Naive thymus-derived CD4-positive, alpha-beta T cell (primary cell): ENCODE results near the gene TNFSF4. TPM values are rescaled to one million over a fixed set of nuclear protein-coding genes. Genes with fewer than 3 reads are reported as not detected.

Source experiments
- ATAC-seq: fragments of 150-1000 bp; cut with Tn5 transposase; 2 replicates; pipeline ENCODE4 v1.10.0; 2021; ENCODE audit warnings: mild to moderate bottlenecking, moderate library complexity
- CTCF ChIA-PET: fragments of 350-600 bp; sonication (Branson Sonifier 250); formaldehyde crosslinking; loops from one replicate; lab custom pipeline; 2021; ENCODE audit warnings: antibody characterized with exemption; lab: Charles Lee
- POLR2A ChIA-PET: fragments of 350-600 bp; sonication (Branson Sonifier 250); formaldehyde crosslinking; loops from one replicate; lab custom pipeline; 2021; ENCODE audit warnings: antibody characterized with exemption, inconsistent platforms; lab: Charles Lee
- DNase-seq, 9 donors: peaks; one replicate each; pipeline versions ENCODE4 v3.0.0 to v3.0.0-alpha.2; 2020 to 2022; ENCODE audit warnings: mixed read lengths in 1 of 9
- H3K27ac ChIP-seq: one replicate; pipeline ENCODE4 v1.7.0; 2013; ENCODE audit warnings: mild to moderate bottlenecking, low read depth, low read length, moderate library complexity
- H3K27me3 ChIP-seq, 2 donors: one replicate each; pipeline ENCODE4 v1.7.0; 2013; ENCODE audit warnings: low read length in 2 of 2, mild to moderate bottlenecking in 2 of 2, moderate library complexity in 2 of 2; ENCODE audit not compliant: control insufficient read depth in 2 of 2, insufficient read depth in 2 of 2
- H3K36me3 ChIP-seq, 3 experiments: 1 replicate in 2 of 3; 2 replicates in 1 of 3; pipeline ENCODE4 v1.7.0; 2013; ENCODE audit warnings: low read length in 3 of 3, mild to moderate bottlenecking in 3 of 3, moderate library complexity in 1 of 3; ENCODE audit not compliant: insufficient read depth in 3 of 3, control insufficient read depth in 2 of 3
- H3K4me1 ChIP-seq, 2 donors: one replicate each; pipeline ENCODE4 v1.7.0; 2013; ENCODE audit warnings: low read length in 2 of 2, mild to moderate bottlenecking in 2 of 2, moderate library complexity in 1 of 2; ENCODE audit not compliant: control insufficient read depth in 2 of 2, insufficient read depth in 2 of 2
- H3K4me3 ChIP-seq: 2 replicates; pipeline ENCODE4 v1.7.0; 2013; ENCODE audit warnings: mild to moderate bottlenecking, low read length
- H3K9me3 ChIP-seq, 3 experiments: 1 replicate in 2 of 3; 2 replicates in 1 of 3; pipeline ENCODE4 v1.7.0; 2013; ENCODE audit warnings: low read length in 3 of 3; ENCODE audit not compliant: control insufficient read depth in 2 of 3
- H3K27ac Mint-ChIP-seq, 9 donors: one replicate each; pipeline ENCODE4 v1.8.0; 2020 to 2022; ENCODE audit warnings: mixed read lengths in 9 of 9, mild to moderate bottlenecking in 8 of 9, moderate library complexity in 5 of 9, inconsistent platforms in 2 of 9
- H3K27me3 Mint-ChIP-seq, 5 donors: one replicate each; pipeline ENCODE4 v1.8.0; 2021 to 2022; ENCODE audit warnings: mixed read lengths in 5 of 5, mild to moderate bottlenecking in 1 of 5
- H3K36me3 Mint-ChIP-seq, 5 donors: one replicate each; pipeline ENCODE4 v1.8.0; 2020 to 2022; ENCODE audit warnings: mixed read lengths in 5 of 5, mild to moderate bottlenecking in 3 of 5, inconsistent platforms in 1 of 5
- H3K4me1 Mint-ChIP-seq, 7 donors: one replicate each; pipeline ENCODE4 v1.8.0; 2020 to 2022; ENCODE audit warnings: mixed read lengths in 7 of 7, mild to moderate bottlenecking in 3 of 7, inconsistent platforms in 1 of 7
- H3K4me3 Mint-ChIP-seq, 10 donors: one replicate each; pipeline ENCODE4 v1.8.0; 2020 to 2022; ENCODE audit warnings: mild to moderate bottlenecking in 10 of 10, mixed read lengths in 10 of 10, moderate library complexity in 6 of 10, inconsistent platforms in 2 of 10
- H3K9me3 Mint-ChIP-seq, 11 donors: one replicate each; pipeline ENCODE4 v1.8.0; 2020 to 2022; ENCODE audit warnings: mixed read lengths in 11 of 11, mild to moderate bottlenecking in 4 of 11, inconsistent platforms in 1 of 11, moderate library complexity in 1 of 11
- intact Hi-C, 2 donors: fragments of 100-400 bp; cut with micrococcal nuclease; formaldehyde crosslinking; loops; one replicate each; pipeline ENCODE4 v1.15.1; 2023
- polyA plus RNA-seq, 2 donors: library from polyadenylated mRNA; unstranded; fragments of 300-500 nt; fragmentation: Illumina TruSeq; gene quantifications; one replicate each; pipeline ENCODE4 v1.2.3, GENCODE V29; 2021
- total RNA-seq, 6 experiments: library from RNA in 5 of 6; stranded (reverse) in 5 of 6; gene quantifications; 1 replicate in 5 of 6; 2 replicates in 1 of 6; pipeline ENCODE4 v1.2.3 and lab custom pipeline; 2021 to 2026

Gene TNFSF4
- total and polyA plus RNA-seq, 7 experiments from 2014 or later = 0.08 to 2.3 (median 1.7) TPM

DNA sequence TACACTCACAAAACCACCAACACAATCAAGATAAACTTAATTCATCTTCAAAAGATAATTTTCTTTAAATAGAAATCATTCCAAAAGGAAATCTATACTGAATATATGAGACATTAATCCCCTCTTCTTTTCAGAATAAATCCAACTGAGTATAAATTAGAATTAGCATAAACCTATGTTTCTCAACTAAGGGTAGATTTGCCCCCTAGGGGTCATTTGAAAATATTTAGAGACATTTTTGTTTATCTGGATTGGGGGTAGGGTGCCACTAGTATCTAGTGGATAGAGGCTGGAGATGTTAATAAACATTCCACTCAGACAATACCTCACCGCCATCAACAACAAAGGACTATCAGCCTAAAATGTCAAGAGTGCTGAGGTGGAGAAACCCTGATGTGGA, 6.5 kb upstream of the TNFSF4 start:
- CTCF ChIA-PET = interaction anchor here (0.7 kb wide), 1 partner anchor 469 kb away, joined by 3 read pairs; no protein-coding TSS in a partner anchor
- DNase-seq = no peak
- no peaks in the 10 kb centered on the region for H3K4me1 ChIP-seq

DNA sequence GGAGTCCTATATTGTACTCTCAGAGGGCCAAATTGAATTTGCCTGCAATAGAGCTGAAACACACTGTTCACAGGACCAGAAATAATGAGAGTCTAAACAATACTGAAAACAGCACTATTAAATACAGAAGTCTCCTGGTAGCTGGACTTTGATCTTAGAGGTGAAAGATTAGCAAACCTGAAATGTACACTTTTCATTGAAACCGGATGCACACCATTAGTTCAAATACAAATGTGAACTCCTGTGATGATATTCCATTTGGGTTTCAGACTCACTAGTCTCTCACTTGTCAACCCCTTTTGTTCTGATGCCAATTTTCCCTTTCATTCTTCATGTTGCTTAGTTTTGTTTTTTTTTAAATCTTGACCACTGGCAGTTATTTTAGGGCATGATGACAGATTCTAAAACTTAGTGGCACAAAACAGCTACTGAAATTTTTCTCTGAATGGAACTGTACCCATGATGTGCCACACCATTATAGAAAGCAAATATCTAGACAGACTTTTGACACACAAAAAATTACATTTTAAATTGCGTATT, 5.9 kb upstream of the TNFSF4 start:
- no peaks in the 10 kb centered on the region for H3K27me3 ChIP-seq
- H3K36me3 Mint-ChIP-seq = peaks cover 0 to 1% (median 0%) of the 10 kb centered on the region in 5 donors
- CTCF ChIA-PET = interaction anchor here (0.7 to 1.3 kb wide), 2 partner anchors 11 to 469 kb away, joined by 3 read pairs; no protein-coding TSS in a partner anchor
- POLR2A ChIA-PET = no interaction called here
- intact Hi-C loops = no loop called here
- H3K27ac ChIP-seq = no peak overlapping the region
- H3K4me3 Mint-ChIP-seq = no peak overlapping the region
- DNase-seq = no peak
- peaks cover 0 to 29% (median 0%) of the 10 kb centered on the region in 5 donors for H3K27me3 Mint-ChIP-seq
- H3K4me3 ChIP-seq = no peak overlapping the region
- H3K4me1 Mint-ChIP-seq = peaks cover 0 to 9% (median 6%) of the 10 kb centered on the region in 7 donors
- H3K9me3 Mint-ChIP-seq = no peaks in the 10 kb centered on the region
- H3K27ac Mint-ChIP-seq = no peak overlapping the region
- ATAC-seq = no peak
- H3K9me3 ChIP-seq = no peaks in the 10 kb centered on the region
- H3K36me3 ChIP-seq = no peaks in the 10 kb centered on the region
- no peaks in the 10 kb centered on the region for H3K4me1 ChIP-seq

More for the DNA sequence above, 6.5 kb upstream of the TNFSF4 start:
- Mint-ChIP-seq H3K27ac (no peak overlapping the region), H3K4me3 (no peak overlapping the region), H3K9me3 (no peaks in the 10 kb centered on the region), H3K4me1 (peaks cover 0 to 9% (median 6%) of the 10 kb centered on the region in 7 donors), H3K36me3 (peaks cover 0 to 6% (median 0%) of the 10 kb centered on the region in 5 donors), H3K27me3 (peaks cover 0 to 32% (median 0%) of the 10 kb centered on the region in 5 donors)
- H3K4me3 ChIP-seq = no peak overlapping the region
- H3K9me3 ChIP-seq = no peaks in the 10 kb centered on the region
- intact Hi-C loops = no loop called here
- H3K27me3 ChIP-seq = no peaks in the 10 kb centered on the region
- no peaks in the 10 kb centered on the region for H3K36me3 ChIP-seq
- POLR2A ChIA-PET = interaction anchor here (0.5 to 0.6 kb wide), 2 partner anchors 196 to 569 kb away, joined by 3 to 4 read pairs; no protein-coding TSS in a partner anchor
- no peak overlapping the region for H3K27ac ChIP-seq
- no peak for ATAC-seq

DNA sequence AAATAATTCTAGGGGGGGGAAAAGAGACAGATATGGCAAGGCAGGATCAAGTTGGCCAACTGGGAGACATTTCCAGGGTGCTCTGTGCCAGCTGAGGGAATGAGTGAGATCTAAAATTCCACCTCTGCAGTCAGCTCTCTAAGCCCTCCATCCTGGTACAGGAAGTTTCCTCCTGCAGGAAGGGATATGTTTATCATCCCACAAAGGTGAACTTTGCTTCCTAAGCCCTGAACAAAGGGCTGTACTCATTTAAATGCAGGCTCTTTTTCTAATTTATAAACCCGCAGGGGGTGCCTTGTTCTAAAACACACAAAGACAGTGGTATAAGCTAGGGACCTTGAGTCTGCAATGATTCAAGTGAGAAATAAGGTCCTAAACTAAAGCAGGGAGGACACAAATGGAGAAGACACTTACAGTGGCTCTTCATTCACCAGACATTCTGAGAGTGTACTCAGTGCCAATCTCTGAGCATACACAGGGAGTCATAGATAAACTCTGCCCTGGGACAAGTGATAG, 3.6 kb upstream of the TNFSF4 start:
- ATAC-seq = no peak
- Mint-ChIP-seq H3K9me3 (no peaks in the 10 kb centered on the region), H3K4me3 (no peak overlapping the region), H3K27ac (peak overlapping the region in 5 of 9 donors; percentile 58 to 83 (median 65)), H3K36me3 (no peaks in the 10 kb centered on the region), H3K27me3 (peaks cover 0 to 33% (median 0%) of the 10 kb centered on the region in 5 donors), H3K4me1 (peaks cover 17 to 28% (median 26%) of the 10 kb centered on the region in 7 donors)
- intact Hi-C loops = no loop called here
- no peak overlapping the region for H3K27ac ChIP-seq
- H3K4me3 ChIP-seq = no peak overlapping the region
- peaks cover 14% of the 10 kb centered on the region in 2 donors for H3K4me1 ChIP-seq
- DNase-seq = no peak
- no peaks in the 10 kb centered on the region for H3K36me3 ChIP-seq
- no peaks in the 10 kb centered on the region for H3K27me3 ChIP-seq
- ChIA-PET POLR2A (interaction anchor here (0.6 kb wide), 1 partner anchor 1479 kb away, joined by 3 read pairs; no protein-coding TSS in a partner anchor), CTCF (no interaction called here)
- no peaks in the 10 kb centered on the region for H3K9me3 ChIP-seq

DNA sequence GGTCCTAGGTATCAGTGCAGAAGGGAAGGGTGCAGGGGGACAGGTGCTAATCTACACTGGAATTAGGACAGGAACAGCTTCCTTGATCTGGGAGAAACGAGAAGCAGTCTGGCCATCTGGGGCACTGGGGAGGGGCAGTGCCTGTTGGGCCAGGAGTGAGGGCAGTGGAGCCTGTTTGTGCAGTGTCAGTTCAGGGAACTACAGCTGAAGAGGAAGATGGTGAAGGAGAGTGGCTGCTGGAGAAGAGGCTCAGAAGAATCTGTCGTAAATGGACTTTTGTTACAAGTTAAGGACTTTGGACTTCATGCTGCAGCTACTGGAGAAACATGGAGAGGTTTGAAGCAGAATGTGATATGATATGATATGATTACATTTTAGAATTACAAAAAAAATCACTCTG, 3.2 kb upstream of the TNFSF4 start:
- Histone ChIP-seq H3K36me3 (no peaks in the 10 kb centered on the region), H3K4me1 (peaks cover 19% of the 10 kb centered on the region in 2 donors), H3K9me3 (no peaks in the 10 kb centered on the region), H3K4me3 (no peak overlapping the region), H3K27me3 (no peaks in the 10 kb centered on the region), H3K27ac (no peak overlapping the region)
- Mint-ChIP-seq H3K9me3 (no peaks in the 10 kb centered on the region), H3K4me1 (peaks cover 22 to 33% (median 31%) of the 10 kb centered on the region in 7 donors), H3K27me3 (peaks cover 0 to 33% (median 0%) of the 10 kb centered on the region in 5 donors), H3K4me3 (no peak overlapping the region), H3K27ac (peak overlapping the region in 4 of 9 donors; percentile 58 to 83 (median 67)), H3K36me3 (no peaks in the 10 kb centered on the region)
- no peak for ATAC-seq
- ChIA-PET CTCF (interaction anchor here (1.1 to 1.5 kb wide), 2 partner anchors 465 to 467 kb away, joined by 3 read pairs; no protein-coding TSS in a partner anchor), POLR2A (interaction anchor here (0.6 kb wide), 1 partner anchor 1479 kb away, joined by 3 read pairs; no protein-coding TSS in a partner anchor)
- no peak for DNase-seq
- intact Hi-C loops = no loop called here

DNA sequence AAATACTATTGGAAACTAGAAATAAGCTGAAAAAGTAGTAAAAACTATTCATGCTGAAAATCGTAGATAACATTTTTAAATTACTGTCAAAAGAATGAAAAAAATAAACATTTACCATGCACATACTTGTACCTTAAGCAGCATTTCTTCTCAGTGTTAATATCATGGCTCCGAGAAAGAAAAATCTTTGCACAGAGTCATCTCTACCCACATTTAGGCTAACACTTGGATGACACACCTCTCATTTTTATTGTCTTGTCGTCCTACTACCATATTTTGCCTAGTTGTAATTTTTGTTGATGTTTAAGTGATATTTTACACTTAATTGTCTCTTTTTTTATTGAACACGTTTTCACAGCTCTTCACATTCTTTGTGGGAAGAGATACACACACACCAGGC, 1.7 kb upstream of the TNFSF4 start:
- no peak overlapping the region for H3K4me3 Mint-ChIP-seq
- Histone ChIP-seq H3K4me1 (peaks cover 32% of the 10 kb centered on the region in 2 donors), H3K9me3 (no peaks in the 10 kb centered on the region), H3K36me3 (no peaks in the 10 kb centered on the region), H3K4me3 (no peak overlapping the region), H3K27me3 (no peaks in the 10 kb centered on the region), H3K27ac (no peak overlapping the region)
- POLR2A ChIA-PET = no interaction called here
- H3K27ac Mint-ChIP-seq = peak overlapping the region in 3 of 9 donors; percentile 29 to 69 (median 46)
- intact Hi-C loops = loop anchor here in 1 of 2 donors (5.0 kb wide), 1 partner anchor 613 kb away; the partner anchor contains the start of genes CENPL and DARS2
- ATAC-seq (no peak), DNase-seq (no peak)
- CTCF ChIA-PET = interaction anchor here (1.5 to 1.7 kb wide), 2 partner anchors 10 to 464 kb away, joined by 3 to 5 read pairs; no protein-coding TSS in a partner anchor
- H3K36me3 Mint-ChIP-seq = no peaks in the 10 kb centered on the region
- H3K27me3 Mint-ChIP-seq = peaks cover 0 to 33% (median 0%) of the 10 kb centered on the region in 5 donors
- H3K4me1 Mint-ChIP-seq = peaks cover 29 to 46% (median 43%) of the 10 kb centered on the region in 7 donors
- no peaks in the 10 kb centered on the region for H3K9me3 Mint-ChIP-seq

DNA sequence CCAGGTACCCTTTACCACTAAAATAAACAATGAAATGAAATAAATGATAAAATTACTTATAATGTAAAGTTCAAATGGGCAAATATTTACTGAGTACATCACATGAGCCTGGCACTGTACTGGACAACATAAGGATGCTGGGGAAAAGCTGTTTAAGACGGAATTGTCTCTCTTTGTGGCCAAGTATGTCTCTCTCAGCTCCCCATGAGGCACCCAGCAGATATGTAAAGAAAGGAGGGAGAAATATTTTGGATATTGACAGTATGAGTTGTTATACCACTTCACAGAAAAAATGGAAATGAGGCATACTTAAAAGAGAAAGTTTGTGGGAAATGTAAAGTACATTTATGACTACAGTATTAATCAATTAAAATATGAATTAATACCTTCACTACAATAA, 1.0 kb upstream of the TNFSF4 start:
- intact Hi-C loops = loop anchor here in 1 of 2 donors (5.0 kb wide), 1 partner anchor 614 kb away; the partner anchor contains the start of genes CENPL and DARS2
- ChIA-PET POLR2A (interaction anchor here (0.5 kb wide), 1 partner anchor 634 kb away, joined by 3 read pairs; no protein-coding TSS in a partner anchor), CTCF (interaction anchor here (1.7 kb wide), 1 partner anchor 11 kb away, joined by 5 read pairs; no protein-coding TSS in a partner anchor)
- H3K27ac ChIP-seq = no peak overlapping the region
- ATAC-seq (no peak), DNase-seq (no peak)
- Mint-ChIP-seq H3K27me3 (peaks cover 0 to 34% (median 0%) of the 10 kb centered on the region in 5 donors), H3K4me3 (no peak overlapping the region), H3K4me1 (peaks cover 29 to 46% (median 43%) of the 10 kb centered on the region in 7 donors), H3K9me3 (no peaks in the 10 kb centered on the region), H3K36me3 (no peaks in the 10 kb centered on the region), H3K27ac (peak overlapping the region in 1 of 9 donors; percentile 99)
- H3K36me3 ChIP-seq = no peaks in the 10 kb centered on the region
- H3K4me1 ChIP-seq = peaks cover 32 to 37% of the 10 kb centered on the region in 2 donors
- H3K27me3 ChIP-seq = no peaks in the 10 kb centered on the region
- H3K9me3 ChIP-seq = no peaks in the 10 kb centered on the region
- no peak overlapping the region for H3K4me3 ChIP-seq
